ENCODE data around the gene FKBP14. TPM values are rescaled to one million over a fixed set of nuclear protein-coding genes. Genes with fewer than 3 reads are reported as not detected.

The FKBP14 gene
- total RNA-seq, 1 donor from 2014 or later = 100 TPM

DNA sequence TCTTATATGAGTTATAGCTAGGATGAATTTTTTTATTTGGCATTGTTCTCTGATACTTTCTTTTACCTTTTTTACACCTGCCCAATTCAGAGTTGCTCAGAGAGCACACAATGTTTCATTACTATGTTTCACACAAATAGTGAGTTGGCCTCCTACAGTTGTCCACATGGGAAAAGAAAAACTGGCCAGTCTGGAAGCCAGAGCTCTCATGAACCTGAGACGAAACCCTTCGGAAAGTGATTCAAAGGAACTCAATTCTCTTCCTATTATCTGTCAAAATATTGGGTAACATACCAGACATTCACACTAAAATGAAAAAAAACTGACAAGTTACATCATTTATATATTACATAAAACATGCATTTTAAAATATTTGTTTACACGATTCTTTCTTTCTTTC is 52.2 kb downstream of the FKBP14 start:
- Histone ChIP-seq H3K4me3 (ENCODE audit: insufficient read depth, low read depth, low read length) (no peak overlapping the region), H3K79me2 (ENCODE audit: insufficient read depth, low read length) (peaks cover 98% of the 10 kb centered on the region), H3K4me2 (ENCODE audit: low read length) (no peak overlapping the region), H3K4me1 (ENCODE audit: insufficient read depth, low read length) (peaks cover 12% of the 10 kb centered on the region), H3K27me3 (ENCODE audit: insufficient read depth, low read length) (no peaks in the 10 kb centered on the region), H2AFZ (ENCODE audit: low read depth, low read length) (no peak overlapping the region), H3K9me3 (ENCODE audit: insufficient read depth, low read depth, low read length) (no peaks in the 10 kb centered on the region), H3K36me3 (ENCODE audit: insufficient read depth, low read length) (peaks cover 3% of the 10 kb centered on the region), H3K27ac (ENCODE audit: low read depth, low read length) (no peak overlapping the region), H4K20me1 (ENCODE audit: insufficient read depth, low read length) (peaks cover 84% of the 10 kb centered on the region), H3K9ac (ENCODE audit: low read length) (no peak overlapping the region)
- no peak for FAIRE-seq
- TF ChIP-seq, protein P1, sequence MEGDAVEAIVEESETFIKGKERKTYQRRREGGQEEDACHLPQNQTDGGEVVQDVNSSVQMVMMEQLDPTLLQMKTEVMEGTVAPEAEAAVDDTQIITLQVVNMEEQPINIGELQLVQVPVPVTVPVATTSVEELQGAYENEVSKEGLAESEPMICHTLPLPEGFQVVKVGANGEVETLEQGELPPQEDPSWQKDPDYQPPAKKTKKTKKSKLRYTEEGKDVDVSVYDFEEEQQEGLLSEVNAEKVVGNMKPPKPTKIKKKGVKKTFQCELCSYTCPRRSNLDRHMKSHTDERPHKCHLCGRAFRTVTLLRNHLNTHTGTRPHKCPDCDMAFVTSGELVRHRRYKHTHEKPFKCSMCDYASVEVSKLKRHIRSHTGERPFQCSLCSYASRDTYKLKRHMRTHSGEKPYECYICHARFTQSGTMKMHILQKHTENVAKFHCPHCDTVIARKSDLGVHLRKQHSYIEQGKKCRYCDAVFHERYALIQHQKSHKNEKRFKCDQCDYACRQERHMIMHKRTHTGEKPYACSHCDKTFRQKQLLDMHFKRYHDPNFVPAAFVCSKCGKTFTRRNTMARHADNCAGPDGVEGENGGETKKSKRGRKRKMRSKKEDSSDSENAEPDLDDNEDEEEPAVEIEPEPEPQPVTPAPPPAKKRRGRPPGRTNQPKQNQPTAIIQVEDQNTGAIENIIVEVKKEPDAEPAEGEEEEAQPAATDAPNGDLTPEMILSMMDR (IDR thresholded peaks at IDR 0.05; ENCODE audit: insufficient read depth, low read depth, low read length) = no peak
- TF ChIP-seq EZH2 (IDR thresholded peaks at IDR 0.05; ENCODE audit: insufficient read depth, low read length) = no peak
- H3K27me3 Mint-ChIP-seq (ENCODE audit: low read depth, unreplicated experiment) = no peaks in the 10 kb centered on the region
- no peak overlapping the region for H3K27ac Mint-ChIP-seq (ENCODE audit: unreplicated experiment)
- DNase-seq (ENCODE audit: low read depth) = no peak
- H3K4me3 Mint-ChIP-seq (ENCODE audit: unreplicated experiment) = no peak overlapping the region
- peaks cover 4% of the 10 kb centered on the region for H3K36me3 Mint-ChIP-seq (ENCODE audit: low read depth, unreplicated experiment)
- peaks cover 20% of the 10 kb centered on the region for H3K4me1 Mint-ChIP-seq (ENCODE audit: low read depth, unreplicated experiment)
- H3K9me3 Mint-ChIP-seq (ENCODE audit: unreplicated experiment) = no peaks in the 10 kb centered on the region

DNA sequence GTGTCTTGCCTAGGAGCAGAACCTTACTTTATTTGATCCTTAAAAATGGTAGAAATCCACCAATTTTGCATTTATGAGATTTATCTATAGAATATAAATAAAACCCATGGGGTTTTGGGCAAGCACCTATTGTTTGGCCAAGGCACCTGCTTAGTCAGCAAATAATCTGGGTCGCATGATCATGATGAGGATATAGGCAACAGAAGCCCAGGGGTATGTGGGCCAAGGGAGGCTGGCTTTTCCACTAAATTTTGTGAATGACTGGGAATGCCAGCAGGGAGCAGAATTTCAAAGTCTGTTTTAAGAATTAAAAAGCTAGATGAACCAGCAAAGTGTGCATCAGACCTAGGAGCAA is 54.2 kb downstream of the FKBP14 start:
- TF ChIP-seq, protein P1 (IDR thresholded peaks at IDR 0.05; ENCODE audit: insufficient read depth, low read depth, low read length) = no peak
- TF ChIP-seq EZH2 (IDR thresholded peaks at IDR 0.05; ENCODE audit: insufficient read depth, low read length) = no peak
- Histone ChIP-seq H3K79me2 (ENCODE audit: insufficient read depth, low read length) (peaks cover 89% of the 10 kb centered on the region), H3K4me3 (ENCODE audit: insufficient read depth, low read depth, low read length) (no peak overlapping the region), H3K9me3 (ENCODE audit: insufficient read depth, low read depth, low read length) (no peaks in the 10 kb centered on the region), H3K4me1 (ENCODE audit: insufficient read depth, low read length) (peaks cover 24% of the 10 kb centered on the region), H3K27me3 (ENCODE audit: insufficient read depth, low read length) (no peaks in the 10 kb centered on the region), H3K9ac (ENCODE audit: low read length) (no peak overlapping the region), H3K27ac (ENCODE audit: low read depth, low read length) (no peak overlapping the region), H4K20me1 (ENCODE audit: insufficient read depth, low read length) (peaks cover 87% of the 10 kb centered on the region), H3K36me3 (ENCODE audit: insufficient read depth, low read length) (peaks cover 3% of the 10 kb centered on the region), H3K4me2 (ENCODE audit: low read length) (no peak overlapping the region), H2AFZ (ENCODE audit: low read depth, low read length) (no peak overlapping the region)
- DNase-seq (ENCODE audit: low read depth) = no peak
- Mint-ChIP-seq H3K36me3 (ENCODE audit: low read depth, unreplicated experiment) (no peaks in the 10 kb centered on the region), H3K27me3 (ENCODE audit: low read depth, unreplicated experiment) (no peaks in the 10 kb centered on the region), H3K27ac (ENCODE audit: unreplicated experiment) (no peak overlapping the region), H3K9me3 (ENCODE audit: unreplicated experiment) (no peaks in the 10 kb centered on the region), H3K4me3 (ENCODE audit: unreplicated experiment) (no peak overlapping the region), H3K4me1 (ENCODE audit: low read depth, unreplicated experiment) (peaks cover 32% of the 10 kb centered on the region)
- FAIRE-seq = no peak

DNA sequence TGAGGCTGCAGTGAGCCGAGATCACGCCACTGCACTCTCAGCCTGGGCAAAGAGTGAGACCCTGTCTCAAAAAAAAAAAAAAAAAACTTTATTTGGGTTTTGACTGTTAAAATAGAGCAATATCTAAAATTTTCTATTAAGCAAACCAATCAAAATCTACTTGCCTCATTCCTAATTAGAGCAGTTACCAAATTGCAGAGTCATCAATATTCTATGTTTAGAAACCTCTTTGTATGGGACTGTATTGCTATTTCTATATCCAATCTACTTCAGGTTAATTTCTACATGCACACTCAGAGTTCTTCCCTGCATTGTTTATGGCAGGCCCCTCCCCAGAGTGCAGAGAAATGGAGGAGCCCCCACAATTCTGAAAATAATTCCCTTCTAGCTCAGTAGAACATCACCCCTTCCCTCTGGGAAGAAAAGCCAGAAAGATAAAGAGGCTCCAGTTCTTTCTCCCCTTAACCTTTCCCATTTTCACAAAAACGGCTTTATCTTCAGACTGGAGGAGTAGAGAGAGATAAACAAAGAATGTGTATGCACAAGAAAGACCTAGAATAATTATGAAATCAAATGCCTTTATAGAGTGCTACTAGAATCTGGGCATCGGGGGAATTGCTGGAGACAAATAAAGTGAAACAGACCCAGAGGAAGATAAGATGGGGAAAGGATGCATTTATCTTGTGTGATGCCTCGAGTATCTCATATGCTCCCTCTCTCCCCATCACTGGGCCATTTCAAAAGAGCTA is 54.8 kb downstream of the FKBP14 start:
- Histone ChIP-seq H3K36me3 (ENCODE audit: insufficient read depth, low read length) (peaks cover 3% of the 10 kb centered on the region), H4K20me1 (ENCODE audit: insufficient read depth, low read length) (peaks cover 84% of the 10 kb centered on the region), H3K79me2 (ENCODE audit: insufficient read depth, low read length) (peaks cover 89% of the 10 kb centered on the region), H3K4me2 (ENCODE audit: low read length) (no peak overlapping the region), H3K4me1 (ENCODE audit: insufficient read depth, low read length) (peaks cover 24% of the 10 kb centered on the region), H3K27ac (ENCODE audit: low read depth, low read length) (no peak overlapping the region), H3K4me3 (ENCODE audit: insufficient read depth, low read depth, low read length) (no peak overlapping the region), H3K9me3 (ENCODE audit: insufficient read depth, low read depth, low read length) (no peaks in the 10 kb centered on the region), H3K27me3 (ENCODE audit: insufficient read depth, low read length) (no peaks in the 10 kb centered on the region), H3K9ac (ENCODE audit: low read length) (no peak overlapping the region), H2AFZ (ENCODE audit: low read depth, low read length) (no peak overlapping the region)
- Mint-ChIP-seq H3K9me3 (ENCODE audit: unreplicated experiment) (no peaks in the 10 kb centered on the region), H3K4me3 (ENCODE audit: unreplicated experiment) (no peak overlapping the region), H3K27me3 (ENCODE audit: low read depth, unreplicated experiment) (no peaks in the 10 kb centered on the region), H3K4me1 (ENCODE audit: low read depth, unreplicated experiment) (peaks cover 29% of the 10 kb centered on the region), H3K27ac (ENCODE audit: unreplicated experiment) (no peak overlapping the region), H3K36me3 (ENCODE audit: low read depth, unreplicated experiment) (peaks cover 3% of the 10 kb centered on the region)
- DNase-seq (ENCODE audit: low read depth) (no peak), FAIRE-seq (no peak)
- no peak for TF ChIP-seq EZH2 (IDR thresholded peaks at IDR 0.05; ENCODE audit: insufficient read depth, low read length)
- TF ChIP-seq, protein P1 (IDR thresholded peaks at IDR 0.05; ENCODE audit: insufficient read depth, low read depth, low read length) = no peak

Data from astrocyte (in vitro differentiated cells and primary cell).